B cell (primary cell): ENCODE results near the gene NR2E3.

Source experiments
- EZH2 ChIP-seq: IDR thresholded peaks from 2 replicates; pipeline ENCODE4 v1.6.1; 2012; ENCODE audit warnings: borderline replicate concordance, low read depth, mild to moderate bottlenecking, moderate library complexity, low read length; ENCODE audit not compliant: insufficient read depth, poor library complexity, severe bottlenecking
- TF ChIP-seq, protein P1 (sequence below): fragments of 200-600 bp; IDR thresholded peaks from one replicate; pipeline ENCODE4 v1.8.0; 2022; ENCODE audit warnings: antibody characterized with exemption, mild to moderate bottlenecking

- TF ChIP-seq EZH2: no peak
- TF ChIP-seq, protein P1, sequence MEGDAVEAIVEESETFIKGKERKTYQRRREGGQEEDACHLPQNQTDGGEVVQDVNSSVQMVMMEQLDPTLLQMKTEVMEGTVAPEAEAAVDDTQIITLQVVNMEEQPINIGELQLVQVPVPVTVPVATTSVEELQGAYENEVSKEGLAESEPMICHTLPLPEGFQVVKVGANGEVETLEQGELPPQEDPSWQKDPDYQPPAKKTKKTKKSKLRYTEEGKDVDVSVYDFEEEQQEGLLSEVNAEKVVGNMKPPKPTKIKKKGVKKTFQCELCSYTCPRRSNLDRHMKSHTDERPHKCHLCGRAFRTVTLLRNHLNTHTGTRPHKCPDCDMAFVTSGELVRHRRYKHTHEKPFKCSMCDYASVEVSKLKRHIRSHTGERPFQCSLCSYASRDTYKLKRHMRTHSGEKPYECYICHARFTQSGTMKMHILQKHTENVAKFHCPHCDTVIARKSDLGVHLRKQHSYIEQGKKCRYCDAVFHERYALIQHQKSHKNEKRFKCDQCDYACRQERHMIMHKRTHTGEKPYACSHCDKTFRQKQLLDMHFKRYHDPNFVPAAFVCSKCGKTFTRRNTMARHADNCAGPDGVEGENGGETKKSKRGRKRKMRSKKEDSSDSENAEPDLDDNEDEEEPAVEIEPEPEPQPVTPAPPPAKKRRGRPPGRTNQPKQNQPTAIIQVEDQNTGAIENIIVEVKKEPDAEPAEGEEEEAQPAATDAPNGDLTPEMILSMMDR: no peak
Measured at GRCh38 chr15:71804226-71804625, 6.1 kb upstream of the NR2E3 start.
